SK-N-SH treated with all-trans-retinoic acid at 6 μM for 48 hours (cell line): ENCODE data around the gene CCND3.

Experiments used
- ATAC-seq: fragments of 200-7000 bp; cut with Tn5 transposase; 3 replicates; pipeline ENCODE4 v1.9.1; 2020; ENCODE audit warnings: mild to moderate bottlenecking, moderate library complexity
- ARNTL ChIP-seq: fragments of 450-650 bp; formaldehyde crosslinking; IDR thresholded peaks from 2 replicates; pipeline ENCODE4 v1.5.0; 2020; ENCODE audit warnings: low read depth, mild to moderate bottlenecking, moderate library complexity, borderline replicate concordance
- BACH2 ChIP-seq: fragments of 250-450 bp; sonication (Bioruptor Pico); IDR thresholded peaks from 2 replicates; pipeline ENCODE4 v1.9.0; 2021; ENCODE audit warnings: mild to moderate bottlenecking, borderline replicate concordance
- CSDC2 ChIP-seq: fragments of 250-450 bp; sonication (Bioruptor Pico); IDR thresholded peaks from 2 replicates; pipeline ENCODE4 v1.5.0; 2020; ENCODE audit warnings: mild to moderate bottlenecking, moderate library complexity
- ESRRG ChIP-seq: fragments of 250-450 bp; sonication (Bioruptor Pico); IDR thresholded peaks from 2 replicates; pipeline ENCODE4 v1.6.1; 2021; ENCODE audit warnings: mild to moderate bottlenecking
- GLIS3 ChIP-seq: fragments of 250-450 bp; sonication (Bioruptor Pico); IDR thresholded peaks from 2 replicates; pipeline ENCODE4 v1.5.0; 2020; ENCODE audit warnings: mild to moderate bottlenecking, moderate library complexity
- ISL1 ChIP-seq: fragments of 250-450 bp; sonication (Bioruptor Pico); IDR thresholded peaks from 2 replicates; pipeline ENCODE4 v2.1.2; 2022; ENCODE audit warnings: mild to moderate bottlenecking, moderate library complexity
- OSR1 ChIP-seq: fragments of 250-450 bp; sonication (Bioruptor Pico); IDR thresholded peaks from 2 replicates; pipeline ENCODE4 v1.8.0; 2022; ENCODE audit warnings: moderate library complexity, mild to moderate bottlenecking, inconsistent platforms
- PPARA ChIP-seq: fragments of 250-450 bp; sonication (Bioruptor Pico); IDR thresholded peaks from 2 replicates; pipeline ENCODE4 v1.5.0; 2020; ENCODE audit warnings: mild to moderate bottlenecking, borderline replicate concordance
- RARB ChIP-seq: fragments of 250-450 bp; sonication (Bioruptor Pico); IDR thresholded peaks from 2 replicates; pipeline ENCODE4 v1.8.0; 2021; ENCODE audit warnings: mild to moderate bottlenecking, moderate library complexity
- SNAI2 ChIP-seq: fragments of 250-450 bp; sonication (Bioruptor Pico); IDR thresholded peaks from 2 replicates; pipeline ENCODE4 v1.5.0; 2020; ENCODE audit warnings: mild to moderate bottlenecking, moderate library complexity
- TOX ChIP-seq: fragments of 250-450 bp; sonication (Bioruptor Pico); IDR thresholded peaks from 2 replicates; pipeline ENCODE4 v1.8.0; 2021; ENCODE audit warnings: mild to moderate bottlenecking, moderate library complexity, borderline replicate concordance
- ZC3H10 ChIP-seq: fragments of 250-450 bp; sonication (Bioruptor Pico); IDR thresholded peaks from 2 replicates; pipeline ENCODE4 v1.5.1; 2021; ENCODE audit warnings: mild to moderate bottlenecking, moderate library complexity
- ZFP3 ChIP-seq: fragments of 250-450 bp; sonication (Bioruptor Pico); IDR thresholded peaks from 2 replicates; pipeline ENCODE4 v1.5.0; 2020; ENCODE audit warnings: mild to moderate bottlenecking, moderate library complexity
- ZFP30 ChIP-seq: fragments of 450-650 bp; formaldehyde crosslinking; IDR thresholded peaks from 2 replicates; pipeline ENCODE4 v1.5.0; 2022; ENCODE audit warnings: mild to moderate bottlenecking, moderate library complexity
- ZNF565 ChIP-seq: fragments of 450-650 bp; formaldehyde crosslinking; conservative IDR thresholded peaks from 2 replicates; pipeline ENCODE4 v1.5.0; 2020; ENCODE audit warnings: low read depth, mild to moderate bottlenecking, moderate library complexity
- ZNF8 ChIP-seq: fragments of 450-650 bp; formaldehyde crosslinking; IDR thresholded peaks from 2 replicates; pipeline ENCODE4 v1.5.0; 2020; ENCODE audit warnings: mild to moderate bottlenecking, moderate library complexity
- TF ChIP-seq, protein P1 (sequence below): fragments of 250-450 bp; sonication (Bioruptor Pico); IDR thresholded peaks from 2 replicates; pipeline ENCODE4 v1.5.0; 2020; ENCODE audit warnings: mild to moderate bottlenecking, moderate library complexity
- TF ChIP-seq, protein P2 (sequence below): fragments of 250-450 bp; sonication (Bioruptor Pico); IDR thresholded peaks from 2 replicates; pipeline ENCODE4 v1.8.0; 2021; ENCODE audit warnings: low read depth, mild to moderate bottlenecking, moderate library complexity, borderline replicate concordance
- TF ChIP-seq, protein P3 (sequence below): fragments of 250-450 bp; sonication (Bioruptor Pico); IDR thresholded peaks from 2 replicates; pipeline ENCODE4 v1.5.1; 2020; ENCODE audit warnings: low read depth, mild to moderate bottlenecking, moderate library complexity

CCND3 gene

DNA sequence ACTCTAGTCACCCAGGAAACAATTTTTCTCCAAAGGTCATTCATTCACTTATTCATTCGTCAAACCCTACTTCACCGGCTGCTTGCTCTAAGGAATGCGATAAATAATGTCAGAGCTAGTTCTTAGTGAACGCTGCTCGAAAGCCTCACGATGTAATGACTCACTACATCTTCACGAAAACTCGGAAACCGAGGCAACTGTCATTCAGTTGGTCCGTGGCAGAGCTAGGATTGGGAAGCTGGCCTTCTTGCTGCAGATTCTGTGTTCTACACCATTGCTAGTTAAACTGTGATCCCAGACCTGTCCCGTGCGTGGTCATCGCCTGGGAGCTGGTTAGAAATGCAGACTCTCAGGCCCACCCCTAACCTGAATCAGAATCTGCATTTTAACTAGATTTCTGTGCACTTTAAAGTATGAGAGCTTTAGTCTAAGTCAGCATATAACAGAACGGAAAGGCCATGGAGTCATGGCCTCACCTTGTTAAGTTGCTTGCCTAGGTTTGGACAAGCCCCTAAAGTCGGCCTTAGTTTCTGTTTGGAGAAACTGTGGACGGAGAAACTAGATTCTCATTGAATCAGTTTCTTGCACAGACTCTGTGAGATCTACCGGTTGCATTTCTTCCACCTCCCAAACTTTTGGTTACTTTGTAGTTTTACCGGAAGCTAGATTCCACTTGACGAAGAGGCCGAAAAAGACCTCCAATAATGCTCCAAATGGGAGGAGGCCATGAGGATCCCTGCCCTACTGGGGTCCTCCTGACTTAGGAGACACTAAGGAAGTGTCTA, 651 bp upstream of the CCND3 start:
- no peak for TF ChIP-seq SNAI2
- peak; percentile 46 for ATAC-seq

DNA sequence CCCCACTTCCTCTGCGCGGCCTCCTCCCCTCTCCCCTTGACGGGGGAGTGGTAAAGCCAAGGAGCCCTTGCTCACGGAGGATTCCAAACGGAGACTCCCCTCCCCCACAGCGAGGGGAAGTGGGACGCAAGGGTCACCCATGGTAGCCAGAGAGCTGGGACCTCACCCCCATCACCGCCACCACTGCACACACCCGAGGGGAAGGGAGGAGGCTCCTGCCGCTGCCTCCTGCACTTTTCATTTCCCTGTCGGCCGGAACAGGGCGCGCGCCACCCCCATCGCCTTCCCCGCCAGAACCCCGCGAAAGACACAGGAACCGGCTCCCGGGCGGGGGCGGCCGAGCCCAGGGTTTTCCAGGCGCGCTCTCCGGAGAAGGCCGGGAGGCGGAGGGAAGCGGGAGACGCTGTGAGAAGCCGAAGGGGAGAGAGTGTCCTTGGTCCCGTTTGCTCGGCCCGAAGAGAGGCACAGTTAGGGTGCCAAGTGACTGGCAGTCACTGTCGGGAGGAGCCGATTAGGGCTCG, 789 bp downstream of the CCND3 start:
- TF ChIP-seq ZFP3 (CRISPR knock-in tag) (no peak), ZC3H10 (CRISPR knock-in tag) (no peak)
- peak; percentile 29 for ATAC-seq

DNA sequence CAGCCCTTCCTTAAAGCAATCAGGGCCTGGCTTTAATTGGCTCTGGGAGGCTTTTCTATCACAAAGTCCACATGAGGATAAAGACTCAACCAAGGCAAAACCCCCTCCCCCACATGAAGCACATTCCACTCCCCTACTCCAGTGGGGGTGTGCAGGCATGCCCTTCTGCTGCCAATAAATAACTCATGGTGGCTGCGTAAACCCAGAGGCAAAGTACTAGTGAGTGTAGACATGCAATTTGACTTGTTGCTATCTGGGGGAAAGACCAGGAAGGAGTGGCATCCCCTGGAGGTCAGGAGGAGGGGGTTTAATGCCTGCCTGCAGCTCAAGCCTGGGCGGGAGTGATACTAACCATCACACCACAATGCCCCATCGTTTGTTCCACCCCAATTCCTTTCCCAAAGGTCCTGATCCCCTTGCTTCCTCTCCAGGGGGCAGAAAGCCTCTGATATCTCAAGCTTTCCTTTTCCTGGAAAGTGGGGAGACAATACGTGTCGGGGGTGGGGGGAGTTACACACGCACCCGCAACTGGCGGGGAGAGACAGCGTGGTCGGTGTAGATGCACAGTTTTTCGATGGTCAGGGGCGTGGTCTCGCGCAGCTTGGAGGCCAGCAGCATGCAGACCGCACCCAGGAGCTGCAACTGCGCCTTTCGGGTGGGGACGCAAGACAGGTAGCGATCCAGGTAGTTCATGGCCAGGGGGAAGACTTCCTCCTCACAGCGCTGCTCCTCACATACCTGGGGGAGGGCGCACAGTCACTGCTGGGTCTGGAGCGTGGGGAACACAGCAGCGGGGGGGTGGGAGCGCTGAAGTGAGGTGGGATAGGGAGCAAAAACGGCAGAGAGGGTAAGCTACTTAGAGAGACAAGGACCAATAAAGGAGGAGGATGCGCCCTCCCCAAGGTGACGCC, 1.5 kb downstream of the CCND3 start:
- no peak for TF ChIP-seq ZFP3 (CRISPR knock-in tag)
- TF ChIP-seq, all 23 proteins: peak for 0
- no peak for ATAC-seq

DNA sequence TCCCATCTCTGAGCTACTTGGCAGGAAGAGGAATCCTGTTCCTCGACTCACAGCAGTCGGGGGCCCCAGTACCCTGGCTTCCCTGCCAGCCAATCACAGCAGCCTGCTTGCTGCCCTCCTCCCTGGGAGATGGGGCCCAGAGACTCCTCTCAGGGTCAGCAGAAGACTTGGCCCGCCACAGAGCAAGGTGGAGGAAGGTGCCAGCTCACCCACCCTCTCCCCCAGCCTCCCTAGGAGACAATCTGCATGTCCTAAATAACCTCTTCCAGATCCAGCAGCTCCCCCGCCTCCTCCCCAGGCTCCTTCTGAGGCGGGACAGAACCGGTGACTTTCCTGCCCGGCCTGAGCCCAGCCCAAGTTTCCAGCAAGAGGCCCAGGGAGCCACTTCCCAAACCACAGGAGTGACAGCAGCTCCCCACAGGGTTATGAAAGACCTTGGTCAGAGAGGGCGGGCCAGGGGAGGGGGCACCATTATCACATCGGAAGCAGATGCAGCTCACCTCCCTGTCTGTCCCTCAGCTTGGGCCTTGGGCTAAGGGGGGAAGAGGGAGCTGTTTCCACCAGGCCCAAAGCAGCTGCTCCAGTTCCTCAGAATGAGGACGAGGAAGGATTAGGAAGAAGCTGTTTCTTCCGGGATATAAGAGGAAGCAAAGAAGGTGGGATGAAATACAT, 2.3 kb downstream of the CCND3 start:
- ATAC-seq = no peak

DNA sequence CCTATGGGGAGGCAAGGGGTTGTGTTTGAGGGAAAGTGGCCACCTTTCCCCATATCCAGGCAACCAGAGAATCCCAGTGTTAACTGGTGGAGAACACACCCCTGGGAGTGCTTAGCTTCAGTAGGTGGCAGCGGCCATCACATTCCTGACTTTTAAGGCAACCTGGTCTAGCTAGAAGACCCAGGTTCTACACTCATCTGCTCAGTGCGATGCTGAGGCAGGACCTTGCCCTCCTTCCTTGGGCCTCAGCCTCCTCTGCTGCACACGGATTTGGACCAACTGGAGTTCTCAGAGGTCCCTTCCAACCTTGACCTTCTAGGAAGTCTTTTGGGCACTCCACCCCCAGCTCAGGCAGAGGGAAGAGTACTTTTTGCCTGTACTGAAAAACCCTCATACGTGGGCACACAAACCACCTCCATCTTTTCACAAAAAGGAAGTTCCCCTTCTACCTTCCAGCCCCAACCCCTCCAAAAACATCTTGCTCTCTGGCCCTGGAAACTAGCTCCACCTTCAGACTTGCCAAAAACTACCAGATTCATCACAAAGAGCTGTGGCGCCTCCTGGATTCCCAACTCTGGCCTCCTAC, 2.9 kb downstream of the CCND3 start:
- ATAC-seq = no peak
- TF ChIP-seq ARNTL (CRISPR knock-in tag) (no peak), ZNF8 (CRISPR knock-in tag) (no peak), PPARA (no peak), ZFP30 (CRISPR knock-in tag) (no peak), CSDC2 (CRISPR knock-in tag) (no peak), OSR1 (CRISPR knock-in tag) (no peak), ZNF565 (CRISPR knock-in tag) (no peak), ZC3H10 (CRISPR knock-in tag) (no peak), BACH2 (no peak), ZFP3 (CRISPR knock-in tag) (no peak), RARB (CRISPR knock-in tag) (no peak), ESRRG (CRISPR knock-in tag) (no peak), SNAI2 (no peak), GLIS3 (CRISPR knock-in tag) (no peak), ISL1 (no peak)
- TF ChIP-seq, protein P1, sequence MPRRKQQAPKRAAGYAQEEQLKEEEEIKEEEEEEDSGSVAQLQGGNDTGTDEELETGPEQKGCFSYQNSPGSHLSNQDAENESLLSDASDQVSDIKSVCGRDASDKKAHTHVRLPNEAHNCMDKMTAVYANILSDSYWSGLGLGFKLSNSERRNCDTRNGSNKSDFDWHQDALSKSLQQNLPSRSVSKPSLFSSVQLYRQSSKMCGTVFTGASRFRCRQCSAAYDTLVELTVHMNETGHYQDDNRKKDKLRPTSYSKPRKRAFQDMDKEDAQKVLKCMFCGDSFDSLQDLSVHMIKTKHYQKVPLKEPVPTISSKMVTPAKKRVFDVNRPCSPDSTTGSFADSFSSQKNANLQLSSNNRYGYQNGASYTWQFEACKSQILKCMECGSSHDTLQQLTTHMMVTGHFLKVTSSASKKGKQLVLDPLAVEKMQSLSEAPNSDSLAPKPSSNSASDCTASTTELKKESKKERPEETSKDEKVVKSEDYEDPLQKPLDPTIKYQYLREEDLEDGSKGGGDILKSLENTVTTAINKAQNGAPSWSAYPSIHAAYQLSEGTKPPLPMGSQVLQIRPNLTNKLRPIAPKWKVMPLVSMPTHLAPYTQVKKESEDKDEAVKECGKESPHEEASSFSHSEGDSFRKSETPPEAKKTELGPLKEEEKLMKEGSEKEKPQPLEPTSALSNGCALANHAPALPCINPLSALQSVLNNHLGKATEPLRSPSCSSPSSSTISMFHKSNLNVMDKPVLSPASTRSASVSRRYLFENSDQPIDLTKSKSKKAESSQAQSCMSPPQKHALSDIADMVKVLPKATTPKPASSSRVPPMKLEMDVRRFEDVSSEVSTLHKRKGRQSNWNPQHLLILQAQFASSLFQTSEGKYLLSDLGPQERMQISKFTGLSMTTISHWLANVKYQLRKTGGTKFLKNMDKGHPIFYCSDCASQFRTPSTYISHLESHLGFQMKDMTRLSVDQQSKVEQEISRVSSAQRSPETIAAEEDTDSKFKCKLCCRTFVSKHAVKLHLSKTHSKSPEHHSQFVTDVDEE (CRISPR knock-in tag) = no peak
- TF ChIP-seq, protein P2, sequence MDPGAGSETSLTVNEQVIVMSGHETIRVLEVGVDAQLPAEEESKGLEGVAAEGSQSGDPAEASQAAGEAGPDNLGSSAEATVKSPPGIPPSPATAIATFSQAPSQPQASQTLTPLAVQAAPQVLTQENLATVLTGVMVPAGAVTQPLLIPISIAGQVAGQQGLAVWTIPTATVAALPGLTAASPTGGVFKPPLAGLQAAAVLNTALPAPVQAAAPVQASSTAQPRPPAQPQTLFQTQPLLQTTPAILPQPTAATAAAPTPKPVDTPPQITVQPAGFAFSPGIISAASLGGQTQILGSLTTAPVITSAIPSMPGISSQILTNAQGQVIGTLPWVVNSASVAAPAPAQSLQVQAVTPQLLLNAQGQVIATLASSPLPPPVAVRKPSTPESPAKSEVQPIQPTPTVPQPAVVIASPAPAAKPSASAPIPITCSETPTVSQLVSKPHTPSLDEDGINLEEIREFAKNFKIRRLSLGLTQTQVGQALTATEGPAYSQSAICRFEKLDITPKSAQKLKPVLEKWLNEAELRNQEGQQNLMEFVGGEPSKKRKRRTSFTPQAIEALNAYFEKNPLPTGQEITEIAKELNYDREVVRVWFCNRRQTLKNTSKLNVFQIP (CRISPR knock-in tag) = no peak
- TF ChIP-seq, protein P3, sequence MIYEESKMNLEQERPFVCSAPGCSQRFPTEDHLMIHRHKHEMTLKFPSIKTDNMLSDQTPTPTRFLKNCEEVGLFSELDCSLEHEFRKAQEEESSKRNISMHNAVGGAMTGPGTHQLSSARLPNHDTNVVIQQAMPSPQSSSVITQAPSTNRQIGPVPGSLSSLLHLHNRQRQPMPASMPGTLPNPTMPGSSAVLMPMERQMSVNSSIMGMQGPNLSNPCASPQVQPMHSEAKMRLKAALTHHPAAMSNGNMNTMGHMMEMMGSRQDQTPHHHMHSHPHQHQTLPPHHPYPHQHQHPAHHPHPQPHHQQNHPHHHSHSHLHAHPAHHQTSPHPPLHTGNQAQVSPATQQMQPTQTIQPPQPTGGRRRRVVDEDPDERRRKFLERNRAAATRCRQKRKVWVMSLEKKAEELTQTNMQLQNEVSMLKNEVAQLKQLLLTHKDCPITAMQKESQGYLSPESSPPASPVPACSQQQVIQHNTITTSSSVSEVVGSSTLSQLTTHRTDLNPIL (CRISPR knock-in tag) = no peak

More for the DNA sequence above, 2.3 kb downstream of the CCND3 start:
- TF ChIP-seq ZNF8 (CRISPR knock-in tag) (no peak), SNAI2 (no peak), TOX (no peak), RARB (CRISPR knock-in tag) (no peak), PPARA (no peak), ZFP30 (CRISPR knock-in tag) (no peak)
- TF ChIP-seq, protein P1 (CRISPR knock-in tag) = no peak
